NK-92 (cell line): ENCODE data around the gene WDR38.

Source experiments
- DNase-seq: peaks from one replicate; lab custom pipeline; 2025; ENCODE audit not compliant: unreplicated experiment; lab: John Stamatoyannopoulos, UW

The WDR38 gene

GRCh38 chr9:124880501-124880900 lies 27.2 kb downstream of the WDR38 start:
- DNase-seq = no peak

GRCh38 chr9:124881138-124881743 lies 28.0 kb downstream of the WDR38 start:
- no peak for DNase-seq

GRCh38 chr9:124882231-124882630 lies 29.0 kb downstream of the WDR38 start:
- no peak for DNase-seq

GRCh38 chr9:124884376-124884775 lies 31.1 kb downstream of the WDR38 start:
- no peak for DNase-seq

- DNase-seq = no peak
Observed at GRCh38 chr9:124885551-124885950, 32.3 kb downstream of the WDR38 start.

GRCh38 chr9:124886461-124886860 lies 33.2 kb downstream of the WDR38 start:
- DNase-seq = no peak

DNA sequence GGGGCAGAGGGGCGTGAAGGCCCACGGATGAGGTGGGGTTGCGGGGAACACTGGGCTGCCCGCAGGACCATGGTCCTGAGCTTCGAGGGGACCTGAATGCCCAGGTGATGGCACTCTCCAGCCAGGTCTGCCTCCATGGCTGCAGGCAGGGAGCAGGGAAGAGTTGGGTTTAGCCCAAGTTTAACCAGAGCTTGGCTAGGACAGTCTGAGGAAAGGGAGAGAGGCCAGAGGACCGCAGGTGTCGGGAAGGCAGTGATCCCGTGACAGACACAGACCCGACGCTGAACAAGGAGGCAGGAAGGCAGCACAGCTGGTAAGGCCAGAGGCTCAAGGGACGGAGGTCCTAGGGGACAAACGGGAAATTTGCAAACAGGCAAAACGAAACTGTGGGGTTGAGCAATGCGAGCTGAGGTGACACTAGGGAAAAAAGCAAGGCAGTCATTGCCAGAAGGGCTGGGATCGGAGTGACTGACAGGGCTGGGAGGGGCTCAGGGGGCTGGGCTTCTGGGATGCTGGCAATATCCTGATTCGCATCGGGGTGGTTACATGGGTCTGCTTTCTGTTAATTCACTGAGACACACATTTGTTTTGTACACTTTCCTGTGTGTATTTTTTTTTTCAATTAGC lies 33.7 kb downstream of the WDR38 start:
- no peak for DNase-seq

GRCh38 chr9:124887832-124888231 lies 34.6 kb downstream of the WDR38 start:
- no peak for DNase-seq

- no peak for DNase-seq
Observed at GRCh38 chr9:124889006-124889405, 35.7 kb downstream of the WDR38 start.

DNA sequence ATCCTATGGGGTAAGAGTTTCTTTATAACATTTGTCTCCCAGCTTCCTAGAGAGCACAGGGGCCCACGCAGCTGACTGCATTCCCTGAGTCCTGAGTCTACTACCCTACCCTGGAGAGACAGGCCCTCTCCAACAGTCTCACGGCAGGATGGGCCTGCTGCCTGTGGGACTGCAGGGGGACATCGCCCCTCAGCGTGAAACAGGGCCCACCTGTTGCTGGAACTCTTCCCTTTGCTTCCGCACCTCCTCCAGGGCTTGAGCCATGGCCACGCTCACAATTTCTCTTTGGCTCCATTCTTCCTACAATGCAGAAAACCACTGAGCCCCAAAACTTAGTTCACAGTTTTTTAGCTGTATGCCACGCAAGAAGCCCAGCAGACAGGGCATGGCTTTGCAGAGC lies 36.9 kb downstream of the WDR38 start:
- no peak for DNase-seq

DNA sequence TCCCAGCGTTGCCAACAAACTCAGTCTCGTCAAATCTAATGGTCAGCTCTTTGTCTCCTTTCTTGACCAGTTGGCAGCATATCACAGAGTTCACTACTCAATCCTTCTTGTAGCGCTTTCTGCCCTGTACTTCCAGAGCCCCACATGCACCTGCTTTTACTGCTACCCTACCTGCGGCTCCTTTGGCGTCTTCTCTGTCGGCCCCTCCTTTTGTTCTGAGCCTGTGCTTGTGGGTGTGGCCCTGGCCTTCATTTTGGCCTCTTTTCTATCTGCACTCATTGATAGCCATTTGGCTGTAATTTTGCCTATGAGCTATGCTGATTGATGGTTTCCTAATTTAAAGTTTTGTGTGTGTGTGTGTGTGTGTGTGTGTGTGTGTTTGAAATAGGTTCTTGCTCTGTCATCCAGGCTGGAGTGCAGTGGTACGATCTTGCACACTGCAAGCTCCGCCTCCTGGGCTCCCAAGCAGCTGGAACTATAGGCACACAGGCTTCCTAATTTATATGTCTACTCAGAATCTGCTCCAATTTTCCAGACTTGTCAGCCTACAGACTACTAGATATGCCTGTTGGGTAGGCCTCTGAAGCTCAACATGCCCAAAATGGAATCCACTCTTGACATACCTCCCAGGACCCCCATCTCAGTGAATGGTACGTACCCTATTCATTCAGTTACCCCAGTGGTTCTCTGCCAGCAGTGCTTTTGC lies 40.9 kb downstream of the WDR38 start:
- no peak for DNase-seq

- no peak for DNase-seq
Observed at GRCh38 chr9:124894741-124895170, 41.5 kb downstream of the WDR38 start.

- no peak for DNase-seq
Observed at GRCh38 chr9:124897570-124898460, 44.6 kb downstream of the WDR38 start.

DNA sequence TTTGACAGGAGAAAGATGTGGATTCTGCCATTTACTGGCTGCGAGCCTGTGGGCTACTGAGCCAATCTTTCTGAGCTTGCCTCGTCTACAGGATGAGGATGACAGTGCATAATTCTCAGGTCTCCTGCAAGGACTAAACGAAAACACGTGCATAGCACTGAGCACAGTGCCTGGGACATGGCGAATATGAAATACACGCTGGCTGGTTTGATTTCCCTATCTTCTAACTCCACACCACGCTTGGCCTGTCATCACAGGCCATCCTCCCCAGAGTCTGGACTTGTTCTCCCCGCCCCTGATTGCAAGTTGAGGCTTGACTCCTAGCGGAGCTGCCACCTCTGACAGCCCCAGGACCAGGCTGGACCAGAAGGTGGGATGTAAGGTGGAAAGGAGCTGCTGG lies 46.6 kb downstream of the WDR38 start:
- no peak for DNase-seq

GRCh38 chr9:124906966-124907365 lies 53.7 kb downstream of the WDR38 start:
- no peak for DNase-seq
